IMR-90 (cell line): ENCODE measurements around the gene PIGM. TPM values are rescaled to one million over a fixed set of nuclear protein-coding genes. Genes with fewer than 3 reads are reported as not detected.

Experiments
- ATAC-seq: fragments of 200-7000 bp; cut with Tn5 transposase; 2 replicates; pipeline ENCODE4 v1.9.1; 2020; ENCODE audit warnings: low read depth, mild to moderate bottlenecking, moderate library complexity
- BruUV-seq: library from RNA; stranded (reverse); fragments of 400-500 nt; replicated peaks from 2 replicates; lab custom pipeline; 2021; lab: Mats Ljungman, UMichigan
- CTCF ChIA-PET: fragments of 300-600 bp; formaldehyde crosslinking; extraction: SDS; loops from one replicate; lab custom pipeline; 2021; ENCODE audit warnings: antibody characterized with exemption; lab: Yijun Ruan, JAX
- POLR2A ChIA-PET: fragments of 300-600 bp; sonication (Branson Sonifier 250); formaldehyde crosslinking; loops from one replicate; lab custom pipeline; 2022; ENCODE audit warnings: antibody characterized with exemption; ENCODE audit not compliant: unreplicated experiment; lab: Charles Lee
- DNase-seq: peaks from one replicate; pipeline ENCODE4 v3.0.0; 2013
- H2AFZ ChIP-seq: replicated peaks from 2 replicates; pipeline ENCODE3; 2013; ENCODE audit warnings: low read length, mild to moderate bottlenecking; ENCODE audit not compliant: poor library complexity
- H2AK5ac ChIP-seq: 2 replicates; pipeline ENCODE4 v1.6.1; 2013; ENCODE audit warnings: low read depth, low read length, inconsistent platforms
- H2AK9ac ChIP-seq: replicated peaks from 2 replicates; pipeline ENCODE3; 2013; ENCODE audit warnings: mild to moderate bottlenecking, low read depth, low read length, moderate library complexity; ENCODE audit not compliant: poor library complexity
- H2BK120ac ChIP-seq: 2 replicates; pipeline ENCODE4 v1.6.1; 2013; ENCODE audit warnings: low read depth, low read length, inconsistent platforms
- H2BK15ac ChIP-seq: 3 replicates; pipeline ENCODE4 v1.6.1; 2013; ENCODE audit warnings: low read depth, low read length, inconsistent platforms
- H2BK20ac ChIP-seq: 2 replicates; pipeline ENCODE4 v1.6.1; 2013; ENCODE audit warnings: low read depth, mild to moderate bottlenecking, inconsistent platforms, low read length, moderate library complexity
- H2BK5ac ChIP-seq: 2 replicates; pipeline ENCODE4 v1.6.1; 2013; ENCODE audit warnings: mild to moderate bottlenecking, low read depth, low read length, inconsistent platforms; ENCODE audit not compliant: poor library complexity, severe bottlenecking
- H3K14ac ChIP-seq: replicated peaks from 2 replicates; pipeline ENCODE4 v1.6.1; 2013; ENCODE audit warnings: low read depth, low read length, inconsistent platforms
- H3K18ac ChIP-seq: 2 replicates; pipeline ENCODE4 v1.6.1; 2013; ENCODE audit warnings: low read depth, low read length, control low read depth
- H3K23ac ChIP-seq: 2 replicates; pipeline ENCODE4 v1.6.1; 2013; ENCODE audit warnings: low read depth, low read length, inconsistent platforms
- H3K27ac ChIP-seq: 2 replicates; pipeline ENCODE4 v1.5.1; 2013; ENCODE audit warnings: mild to moderate bottlenecking, control low read depth, low read length; ENCODE audit not compliant: insufficient read depth
- H3K27me3 ChIP-seq: 2 replicates; pipeline ENCODE4 v1.6.1; 2013; ENCODE audit warnings: low read length; ENCODE audit not compliant: control insufficient read depth, insufficient read depth
- H3K36me3 ChIP-seq: 2 replicates; pipeline ENCODE4 v1.6.1; 2013; ENCODE audit warnings: low read length, mixed read lengths; ENCODE audit not compliant: control insufficient read depth, insufficient read depth
- H3K4ac ChIP-seq: 2 replicates; pipeline ENCODE4 v1.6.1; 2013; ENCODE audit warnings: low read depth, low read length, inconsistent platforms
- H3K4me1 ChIP-seq: 2 replicates; pipeline ENCODE4 v1.6.1; 2013; ENCODE audit warnings: low read length, mixed read lengths; ENCODE audit not compliant: control insufficient read depth, insufficient read depth
- H3K4me2 ChIP-seq: 2 replicates; pipeline ENCODE4 v1.6.1; 2013; ENCODE audit warnings: low read depth, mild to moderate bottlenecking, control low read depth, low read length, moderate library complexity
- H3K4me3 ChIP-seq: 2 replicates; pipeline ENCODE4 v1.5.1; 2013; ENCODE audit warnings: low read depth, mild to moderate bottlenecking, control low read depth, low read length, moderate library complexity; ENCODE audit not compliant: insufficient read depth
- H3K56ac ChIP-seq: 2 replicates; pipeline ENCODE4 v1.6.1; 2013; ENCODE audit warnings: low read length, inconsistent platforms; ENCODE audit not compliant: insufficient read depth; ENCODE audit errors: extremely low read depth
- H3K79me1 ChIP-seq, 2 experiments: 2 replicates each; pipeline ENCODE4 v1.6.1; 2013; ENCODE audit warnings: low read length in 2 of 2, inconsistent platforms in 1 of 2, low read depth in 1 of 2
- H3K9ac ChIP-seq: 2 replicates; pipeline ENCODE4 v1.6.1; 2013; ENCODE audit warnings: low read depth, low read length, control low read depth
- H3K9me1 ChIP-seq: 2 replicates; pipeline ENCODE4 v1.6.1; 2013; ENCODE audit warnings: low read length, inconsistent platforms; ENCODE audit not compliant: insufficient read depth
- H3K9me3 ChIP-seq: 2 replicates; pipeline ENCODE4 v1.6.1; 2013; ENCODE audit warnings: low read length; ENCODE audit not compliant: control insufficient read depth, insufficient read depth
- H4K20me1 ChIP-seq: 2 replicates; pipeline ENCODE4 v1.6.1; 2013; ENCODE audit warnings: low read length, inconsistent platforms; ENCODE audit not compliant: insufficient read depth
- H4K5ac ChIP-seq: 2 replicates; pipeline ENCODE4 v1.6.1; 2013; ENCODE audit warnings: mild to moderate bottlenecking, low read depth, low read length, control low read depth
- H4K8ac ChIP-seq, 2 experiments: 2 replicates each; pipeline ENCODE4 v1.6.1; 2013; ENCODE audit warnings: low read depth in 2 of 2, low read length in 2 of 2, control low read depth in 1 of 2, inconsistent platforms in 1 of 2
- H4K91ac ChIP-seq: 2 replicates; pipeline ENCODE4 v1.6.1; 2013; ENCODE audit warnings: low read depth, low read length, inconsistent platforms; ENCODE audit not compliant: insufficient read depth
- BHLHE40 ChIP-seq: fragments of 150-350 bp; IDR thresholded peaks from 2 replicates; pipeline ENCODE4 v1.6.1; 2016; ENCODE audit warnings: mild to moderate bottlenecking, low read depth, low read length
- NFE2L2 ChIP-seq: fragments of 150-350 bp; IDR thresholded peaks from 2 replicates; pipeline ENCODE4 v1.6.1; 2016; ENCODE audit warnings: low read depth, mild to moderate bottlenecking, low read length
- RFX5 ChIP-seq: IDR thresholded peaks from 2 replicates; pipeline ENCODE4 v1.8.0; 2012; ENCODE audit warnings: low read depth, mild to moderate bottlenecking, low read length, moderate library complexity
- WGBS, 2 experiments: methylation state at CpG; one replicate each; pipeline versions ENCODE4 v1.1.5 to v1.1.7; 2013; ENCODE audit warnings: missing lambda C conversion rate in 2 of 2; ENCODE audit not compliant: insufficient read length in 1 of 2; ENCODE audit errors: extremely low coverage in 2 of 2; 5-methylcytosine and 5-hydroxymethylcytosine counted together
- dilution Hi-C: fragments of 300-500 bp; cut with HindIII; formaldehyde crosslinking; loops from one replicate; pipeline ENCODE4 v1.14.3; 2018; ENCODE audit warnings: low sequenced_read_pairs; ENCODE audit not compliant: unreplicated experiment
- in situ Hi-C: fragments of 300-500 bp; cut with MboI; formaldehyde crosslinking; loops from 3 replicates; pipeline ENCODE4 v1.14.3; 2019; ENCODE audit warnings: low sequenced_read_pairs, inconsistent platforms, mixed read lengths
- intact Hi-C: fragments of 100-400 bp; cut with micrococcal nuclease; formaldehyde crosslinking; loops from 2 replicates; pipeline ENCODE4 v1.10.0; 2022
- polyA plus RNA-seq, 3 experiments: library from polyadenylated mRNA; depleted of rRNA; stranded (reverse); fragments of >200 nt; gene quantifications; 2 replicates each; pipeline ENCODE4 v1.2.3, GENCODE V29; 2012; ENCODE audit warnings: low replicate concordance in 1 of 3
- total RNA-seq: library from RNA; depleted of rRNA; stranded (reverse); fragments of >200 nt; gene quantifications from 2 replicates; pipeline ENCODE4 v1.2.3, GENCODE V29; 2012

PIGM gene
- total and polyA plus RNA-seq, 2 of the 4 experiments (the other 2 are of a cell fraction) = 2.9 TPM

GRCh38 chr1:160071289-160071688 lies 39.5 kb upstream of the PIGM start:
- no TSS peak for BruUV-seq
- no peak overlapping the region for H4K8ac ChIP-seq
- H3K4me1 ChIP-seq = no peaks in the 10 kb centered on the region
- H3K27me3 ChIP-seq = peaks cover 65% of the 10 kb centered on the region
- no peak overlapping the region for H2BK120ac ChIP-seq
- no peak overlapping the region for H3K14ac ChIP-seq
- H2AK9ac ChIP-seq = no peak overlapping the region
- no peak overlapping the region for H3K27ac ChIP-seq
- H2BK15ac ChIP-seq = no peak overlapping the region
- POLR2A ChIA-PET = no interaction called here
- no peak overlapping the region for H3K4me2 ChIP-seq
- H3K9ac ChIP-seq = no peak overlapping the region
- no peak overlapping the region for H2AFZ ChIP-seq
- H3K56ac ChIP-seq = no peak overlapping the region
- H4K20me1 ChIP-seq = no peaks in the 10 kb centered on the region
- CTCF ChIA-PET = interaction anchor here (0.9 to 1.8 kb wide), 3 partner anchors 15 to 25 kb away, joined by 3 to 7 read pairs (median 3); no protein-coding TSS in a partner anchor
- H4K91ac ChIP-seq = no peak overlapping the region
- no peaks in the 10 kb centered on the region for H3K79me1 ChIP-seq
- no peak for ATAC-seq
- TF ChIP-seq BHLHE40 (no peak), NFE2L2 (no peak), RFX5 (no peak)
- DNase-seq = no peak
- H2BK20ac ChIP-seq = no peak overlapping the region
- no peak overlapping the region for H3K4ac ChIP-seq
- no peaks in the 10 kb centered on the region for H3K36me3 ChIP-seq
- H2AK5ac ChIP-seq = no peak overlapping the region
- no peak overlapping the region for H2BK5ac ChIP-seq
- H4K5ac ChIP-seq = no peak overlapping the region
- in situ Hi-C loops = no loop called here
- H3K23ac ChIP-seq = no peak overlapping the region
- 80% methylated on average over 2 of the region's 5 CpGs; no CpG with 5 or more reads in 1 of the 2 experiments for WGBS, 2 experiments
- no peaks in the 10 kb centered on the region for H3K9me1 ChIP-seq
- intact Hi-C loops = no loop called here
- dilution Hi-C loops = no loop called here
- no peaks in the 10 kb centered on the region for H3K9me3 ChIP-seq
- H3K18ac ChIP-seq = no peak overlapping the region
- no peak overlapping the region for H3K4me3 ChIP-seq
